Cardiac muscle cell (in vitro differentiated cells and primary cell): ENCODE measurements around the gene PLA2G6. TPM values are rescaled to one million over a fixed set of nuclear protein-coding genes. Genes with fewer than 3 reads are reported as not detected.
A peak's percentile ranks its signal among the peaks of the same experiment; 100 is the strongest.

Experiments used
- DNase-seq, 2 donors: peaks; one replicate each; pipeline versions ENCODE4 v3.0.0 to v3.0.0-alpha.2; 2010 to 2017; ENCODE audit warnings: low read depth in 1 of 2, low spot score in 1 of 2
- H3K27ac ChIP-seq: fragments of 200-600 bp; sonication (generic); 2 replicates; pipeline ENCODE4 v1.5.1; 2016
- H3K27me3 ChIP-seq: fragments of 200-600 bp; sonication (generic); 2 replicates; pipeline ENCODE4 v1.6.0; 2016; ENCODE audit warnings: control low read depth
- H3K36me3 ChIP-seq: fragments of 200-600 bp; sonication (generic); 2 replicates; pipeline ENCODE4 v1.5.1; 2016; ENCODE audit warnings: control low read depth
- H3K4me1 ChIP-seq: fragments of 200-600 bp; sonication (generic); 2 replicates; pipeline ENCODE4 v1.8.1; 2017; ENCODE audit warnings: low read depth, mild to moderate bottlenecking, mixed run types
- H3K4me3 ChIP-seq: fragments of 200-600 bp; sonication (generic); 2 replicates; pipeline ENCODE4 v1.5.1; 2016; ENCODE audit warnings: mild to moderate bottlenecking
- H3K9me3 ChIP-seq: fragments of 200-600 bp; sonication (generic); 2 replicates; pipeline ENCODE4 v1.5.1; 2017; ENCODE audit warnings: low read depth, mild to moderate bottlenecking, control low read depth
- CTCF ChIP-seq: IDR thresholded peaks from 2 replicates; pipeline ENCODE4 v1.5.1; 2012; ENCODE audit warnings: low read depth, mild to moderate bottlenecking, low read length
- polyA plus RNA-seq: library from polyadenylated mRNA; unstranded; fragments of >200 nt; fragmentation: Nextera tagmentation; extraction: Ambion mirVana; gene quantifications from 2 replicates; pipeline ENCODE4 v1.2.1, GENCODE V29; 2016
- total RNA-seq: library from RNA; depleted of rRNA; stranded (reverse); fragments of >200 nt; gene quantifications from 2 replicates; pipeline ENCODE4 v1.2.3, GENCODE V29; 2016

The PLA2G6 gene
- total and polyA plus RNA-seq, 2 experiments from 2014 or later = 30.9 to 41.5 TPM

- Histone ChIP-seq H3K36me3 (no peaks in the 10 kb centered on the region), H3K4me1 (peaks cover 10% of the 10 kb centered on the region), H3K9me3 (no peaks in the 10 kb centered on the region), H3K4me3 (peak overlapping the region; percentile 34), H3K27me3 (peaks cover 14% of the 10 kb centered on the region), H3K27ac (no peak overlapping the region)
- peak; percentile 9 for TF ChIP-seq CTCF
- peak; percentile 82 to 83 for DNase-seq
These were observed 32.8 kb upstream of the PLA2G6 start for GRCh38 chr22:38214302-38215056.

DNA sequence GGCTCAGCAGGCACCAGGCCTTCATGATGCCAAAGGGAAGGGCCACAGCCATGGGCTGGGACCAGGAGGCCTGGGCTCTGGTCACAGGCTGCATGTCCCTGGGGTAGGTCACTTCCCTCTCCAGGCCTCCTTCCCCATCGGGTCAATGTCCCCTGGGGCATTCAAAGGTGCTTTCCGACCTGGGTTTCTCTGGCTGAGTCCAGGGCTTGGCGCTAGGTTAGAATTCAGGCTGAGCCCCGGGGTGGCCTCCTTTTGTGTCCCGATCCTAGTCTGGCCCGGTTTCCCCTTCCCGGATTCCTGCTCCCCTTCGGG is 32.3 kb upstream of the PLA2G6 start:
- no peak overlapping the region for H3K27ac ChIP-seq
- H3K27me3 ChIP-seq = peaks cover 14% of the 10 kb centered on the region
- H3K4me1 ChIP-seq = peaks cover 7% of the 10 kb centered on the region
- no peaks in the 10 kb centered on the region for H3K36me3 ChIP-seq
- H3K9me3 ChIP-seq = no peaks in the 10 kb centered on the region
- H3K4me3 ChIP-seq = peak overlapping the region; percentile 34
- DNase-seq = no peak
- TF ChIP-seq CTCF = no peak

- no peak overlapping the region for H3K4me3 ChIP-seq
These were observed 31.8 kb upstream of the PLA2G6 start for GRCh38 chr22:38213319-38213989.

GRCh38 chr22:38212442-38212841 is 30.8 kb upstream of the PLA2G6 start:
- no peak for DNase-seq
- Histone ChIP-seq H3K4me1 (peaks cover 4% of the 10 kb centered on the region), H3K27me3 (peaks cover 14% of the 10 kb centered on the region), H3K27ac (no peak overlapping the region), H3K9me3 (no peaks in the 10 kb centered on the region), H3K36me3 (no peaks in the 10 kb centered on the region), H3K4me3 (no peak overlapping the region)
- no peak for TF ChIP-seq CTCF

More at GRCh38 chr22:38213319-38213989, 31.8 kb upstream of the PLA2G6 start:
- no peak for DNase-seq
- Histone ChIP-seq H3K4me1 (peaks cover 4% of the 10 kb centered on the region), H3K36me3 (no peaks in the 10 kb centered on the region), H3K27ac (no peak overlapping the region), H3K27me3 (peaks cover 14% of the 10 kb centered on the region), H3K9me3 (no peaks in the 10 kb centered on the region)
- TF ChIP-seq CTCF = no peak

GRCh38 chr22:38211556-38211955 is 29.9 kb upstream of the PLA2G6 start:
- no peak for DNase-seq
- H3K36me3 ChIP-seq = no peaks in the 10 kb centered on the region
- no peak overlapping the region for H3K4me3 ChIP-seq
- H3K9me3 ChIP-seq = no peaks in the 10 kb centered on the region
- H3K27ac ChIP-seq = no peak overlapping the region
- peaks cover 4% of the 10 kb centered on the region for H3K4me1 ChIP-seq
- peaks cover 14% of the 10 kb centered on the region for H3K27me3 ChIP-seq
- no peak for TF ChIP-seq CTCF
